ENCODE measurements around the gene CX3CL1. TPM values are rescaled to one million over a fixed set of nuclear protein-coding genes. Genes with fewer than 3 reads are reported as not detected.

CX3CL1 gene
- total and polyA plus RNA-seq, 10 of the 15 experiments (the other 5 are each of a cell fraction or from before 2014, with no cell fraction given), result 0.03 to 1.2 (median 0.46) TPM

DNA sequence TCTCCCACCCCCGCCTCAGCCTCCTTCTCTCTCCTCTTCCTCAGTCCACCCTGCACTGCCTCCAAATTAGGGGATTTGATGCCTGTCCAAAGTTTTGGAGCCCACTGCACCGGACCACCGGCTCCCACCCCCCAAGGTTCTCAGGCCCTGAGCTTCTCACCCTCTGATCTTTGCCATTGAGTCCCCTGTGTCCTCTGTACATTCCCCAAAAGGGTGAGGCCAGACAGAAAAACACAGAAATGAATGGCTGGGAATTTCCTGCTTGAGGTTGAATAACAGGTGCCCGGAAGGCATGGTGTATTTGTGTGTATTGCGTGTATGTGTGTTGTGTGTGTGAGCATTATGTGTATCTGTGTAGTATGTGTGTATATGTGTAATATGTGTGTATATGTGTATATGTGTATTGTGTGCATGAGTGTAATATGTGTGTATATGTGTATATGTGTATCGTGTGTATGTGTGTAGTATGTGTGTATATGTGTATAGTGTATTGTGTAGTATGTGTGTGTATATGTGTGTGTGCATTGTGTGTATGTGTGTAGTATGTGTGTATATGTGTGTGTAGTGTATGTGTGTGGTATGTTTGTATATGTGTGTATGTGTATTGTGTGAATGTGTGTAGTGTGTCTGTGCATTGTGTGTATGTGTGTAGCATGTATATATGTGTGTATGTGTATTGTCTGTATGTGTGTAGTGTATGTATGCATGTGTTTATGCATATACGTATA, 16.2 kb downstream of the CX3CL1 start (continued):
- no peak for TF ChIP-seq POLR2AphosphoS2 (IDR thresholded peaks at IDR 0.05; ENCODE audit: low read depth, low read length)
- TF ChIP-seq MTA2 (IDR thresholded peaks at IDR 0.05; ENCODE audit: low read depth), result no peak; the same call in 1 of the 2 replicates
- no peak for TF ChIP-seq STAT1 (conservative IDR thresholded peaks at IDR 0.05)
- TF ChIP-seq HCFC1 (IDR thresholded peaks at IDR 0.05; ENCODE audit: low read length), result no peak
- peak; percentile 67; the same call in 1 of the 2 replicates for TF ChIP-seq PAX5 (IDR thresholded peaks at IDR 0.05; ENCODE audit: borderline replicate concordance, low read depth, low read length)
- peak; percentile 92 for TF ChIP-seq SMARCA5 (IDR thresholded peaks at IDR 0.05)
- no peak for TF ChIP-seq FOS (IDR thresholded peaks at IDR 0.05; ENCODE audit: borderline replicate concordance, extremely low read depth, insufficient read length)
- TF ChIP-seq TARDBP (IDR thresholded peaks at IDR 0.05; ENCODE audit: borderline replicate concordance), result no peak
- no peak for TF ChIP-seq SMAD1 (IDR thresholded peaks at IDR 0.05; ENCODE audit: low read depth, partially characterized antibody)
- TF ChIP-seq, protein P1, sequence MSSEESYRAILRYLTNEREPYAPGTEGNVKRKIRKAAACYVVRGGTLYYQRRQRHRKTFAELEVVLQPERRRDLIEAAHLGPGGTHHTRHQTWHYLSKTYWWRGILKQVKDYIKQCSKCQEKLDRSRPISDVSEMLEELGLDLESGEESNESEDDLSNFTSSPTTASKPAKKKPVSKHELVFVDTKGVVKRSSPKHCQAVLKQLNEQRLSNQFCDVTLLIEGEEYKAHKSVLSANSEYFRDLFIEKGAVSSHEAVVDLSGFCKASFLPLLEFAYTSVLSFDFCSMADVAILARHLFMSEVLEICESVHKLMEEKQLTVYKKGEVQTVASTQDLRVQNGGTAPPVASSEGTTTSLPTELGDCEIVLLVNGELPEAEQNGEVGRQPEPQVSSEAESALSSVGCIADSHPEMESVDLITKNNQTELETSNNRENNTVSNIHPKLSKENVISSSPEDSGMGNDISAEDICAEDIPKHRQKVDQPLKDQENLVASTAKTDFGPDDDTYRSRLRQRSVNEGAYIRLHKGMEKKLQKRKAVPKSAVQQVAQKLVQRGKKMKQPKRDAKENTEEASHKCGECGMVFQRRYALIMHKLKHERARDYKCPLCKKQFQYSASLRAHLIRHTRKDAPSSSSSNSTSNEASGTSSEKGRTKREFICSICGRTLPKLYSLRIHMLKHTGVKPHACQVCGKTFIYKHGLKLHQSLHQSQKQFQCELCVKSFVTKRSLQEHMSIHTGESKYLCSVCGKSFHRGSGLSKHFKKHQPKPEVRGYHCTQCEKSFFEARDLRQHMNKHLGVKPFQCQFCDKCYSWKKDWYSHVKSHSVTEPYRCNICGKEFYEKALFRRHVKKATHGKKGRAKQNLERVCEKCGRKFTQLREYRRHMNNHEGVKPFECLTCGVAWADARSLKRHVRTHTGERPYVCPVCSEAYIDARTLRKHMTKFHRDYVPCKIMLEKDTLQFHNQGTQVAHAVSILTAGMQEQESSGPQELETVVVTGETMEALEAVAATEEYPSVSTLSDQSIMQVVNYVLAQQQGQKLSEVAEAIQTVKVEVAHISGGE (CRISPR knock-in tag; IDR thresholded peaks at IDR 0.05), result no peak
- no peak for TF ChIP-seq LARP7 (IDR thresholded peaks at IDR 0.05)
- TF ChIP-seq POLR2A (IDR thresholded peaks at IDR 0.05; ENCODE audit: low read depth, low read length), result no peak
- TF ChIP-seq MEF2A (IDR thresholded peaks at IDR 0.05; ENCODE audit: insufficient read depth, low read depth, low read length), result peak; percentile 63; the same call in 1 of the 2 replicates
- TF ChIP-seq, protein P2, sequence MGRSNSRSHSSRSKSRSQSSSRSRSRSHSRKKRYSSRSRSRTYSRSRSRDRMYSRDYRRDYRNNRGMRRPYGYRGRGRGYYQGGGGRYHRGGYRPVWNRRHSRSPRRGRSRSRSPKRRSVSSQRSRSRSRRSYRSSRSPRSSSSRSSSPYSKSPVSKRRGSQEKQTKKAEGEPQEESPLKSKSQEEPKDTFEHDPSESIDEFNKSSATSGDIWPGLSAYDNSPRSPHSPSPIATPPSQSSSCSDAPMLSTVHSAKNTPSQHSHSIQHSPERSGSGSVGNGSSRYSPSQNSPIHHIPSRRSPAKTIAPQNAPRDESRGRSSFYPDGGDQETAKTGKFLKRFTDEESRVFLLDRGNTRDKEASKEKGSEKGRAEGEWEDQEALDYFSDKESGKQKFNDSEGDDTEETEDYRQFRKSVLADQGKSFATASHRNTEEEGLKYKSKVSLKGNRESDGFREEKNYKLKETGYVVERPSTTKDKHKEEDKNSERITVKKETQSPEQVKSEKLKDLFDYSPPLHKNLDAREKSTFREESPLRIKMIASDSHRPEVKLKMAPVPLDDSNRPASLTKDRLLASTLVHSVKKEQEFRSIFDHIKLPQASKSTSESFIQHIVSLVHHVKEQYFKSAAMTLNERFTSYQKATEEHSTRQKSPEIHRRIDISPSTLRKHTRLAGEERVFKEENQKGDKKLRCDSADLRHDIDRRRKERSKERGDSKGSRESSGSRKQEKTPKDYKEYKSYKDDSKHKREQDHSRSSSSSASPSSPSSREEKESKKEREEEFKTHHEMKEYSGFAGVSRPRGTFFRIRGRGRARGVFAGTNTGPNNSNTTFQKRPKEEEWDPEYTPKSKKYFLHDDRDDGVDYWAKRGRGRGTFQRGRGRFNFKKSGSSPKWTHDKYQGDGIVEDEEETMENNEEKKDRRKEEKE (IDR thresholded peaks at IDR 0.05), result no peak
- TF ChIP-seq, protein P3, sequence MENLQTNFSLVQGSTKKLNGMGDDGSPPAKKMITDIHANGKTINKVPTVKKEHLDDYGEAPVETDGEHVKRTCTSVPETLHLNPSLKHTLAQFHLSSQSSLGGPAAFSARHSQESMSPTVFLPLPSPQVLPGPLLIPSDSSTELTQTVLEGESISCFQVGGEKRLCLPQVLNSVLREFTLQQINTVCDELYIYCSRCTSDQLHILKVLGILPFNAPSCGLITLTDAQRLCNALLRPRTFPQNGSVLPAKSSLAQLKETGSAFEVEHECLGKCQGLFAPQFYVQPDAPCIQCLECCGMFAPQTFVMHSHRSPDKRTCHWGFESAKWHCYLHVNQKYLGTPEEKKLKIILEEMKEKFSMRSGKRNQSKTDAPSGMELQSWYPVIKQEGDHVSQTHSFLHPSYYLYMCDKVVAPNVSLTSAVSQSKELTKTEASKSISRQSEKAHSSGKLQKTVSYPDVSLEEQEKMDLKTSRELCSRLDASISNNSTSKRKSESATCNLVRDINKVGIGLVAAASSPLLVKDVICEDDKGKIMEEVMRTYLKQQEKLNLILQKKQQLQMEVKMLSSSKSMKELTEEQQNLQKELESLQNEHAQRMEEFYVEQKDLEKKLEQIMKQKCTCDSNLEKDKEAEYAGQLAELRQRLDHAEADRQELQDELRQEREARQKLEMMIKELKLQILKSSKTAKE (IDR thresholded peaks at IDR 0.05; ENCODE audit: low read depth, poor library complexity, severe bottlenecking), result peak; percentile 70
- TF ChIP-seq, protein P4, sequence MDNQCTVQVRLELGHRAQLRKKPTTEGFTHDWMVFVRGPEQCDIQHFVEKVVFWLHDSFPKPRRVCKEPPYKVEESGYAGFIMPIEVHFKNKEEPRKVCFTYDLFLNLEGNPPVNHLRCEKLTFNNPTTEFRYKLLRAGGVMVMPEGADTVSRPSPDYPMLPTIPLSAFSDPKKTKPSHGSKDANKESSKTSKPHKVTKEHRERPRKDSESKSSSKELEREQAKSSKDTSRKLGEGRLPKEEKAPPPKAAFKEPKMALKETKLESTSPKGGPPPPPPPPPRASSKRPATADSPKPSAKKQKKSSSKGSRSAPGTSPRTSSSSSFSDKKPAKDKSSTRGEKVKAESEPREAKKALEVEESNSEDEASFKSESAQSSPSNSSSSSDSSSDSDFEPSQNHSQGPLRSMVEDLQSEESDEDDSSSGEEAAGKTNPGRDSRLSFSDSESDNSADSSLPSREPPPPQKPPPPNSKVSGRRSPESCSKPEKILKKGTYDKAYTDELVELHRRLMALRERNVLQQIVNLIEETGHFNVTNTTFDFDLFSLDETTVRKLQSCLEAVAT (IDR thresholded peaks at IDR 0.05), result peak; percentile 40; the same call in 1 of the 2 replicates
- peak; percentile 93 for TF ChIP-seq EED (IDR thresholded peaks at IDR 0.05; ENCODE audit: low read depth)
- TF ChIP-seq, protein P5, sequence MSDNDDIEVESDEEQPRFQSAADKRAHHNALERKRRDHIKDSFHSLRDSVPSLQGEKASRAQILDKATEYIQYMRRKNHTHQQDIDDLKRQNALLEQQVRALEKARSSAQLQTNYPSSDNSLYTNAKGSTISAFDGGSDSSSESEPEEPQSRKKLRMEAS (IDR thresholded peaks at IDR 0.05; ENCODE audit: low read depth, low read length), result no peak
- TF ChIP-seq, protein P6, sequence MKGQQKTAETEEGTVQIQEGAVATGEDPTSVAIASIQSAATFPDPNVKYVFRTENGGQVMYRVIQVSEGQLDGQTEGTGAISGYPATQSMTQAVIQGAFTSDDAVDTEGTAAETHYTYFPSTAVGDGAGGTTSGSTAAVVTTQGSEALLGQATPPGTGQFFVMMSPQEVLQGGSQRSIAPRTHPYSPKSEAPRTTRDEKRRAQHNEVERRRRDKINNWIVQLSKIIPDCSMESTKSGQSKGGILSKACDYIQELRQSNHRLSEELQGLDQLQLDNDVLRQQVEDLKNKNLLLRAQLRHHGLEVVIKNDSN (IDR thresholded peaks at IDR 0.05; ENCODE audit: borderline replicate concordance, extremely low read length, insufficient read depth, low read depth, low read length), result no peak
